Activated gamma-delta T cell treated with Interleukin-2 at 50 U/mL for 16 hours (primary cell): Measurements from ENCODE around the gene LHFPL6.

ENCODE experiments used
- DNase-seq: peaks from one replicate; pipeline ENCODE4 v3.0.0-alpha.2; 2020

LHFPL6 gene

GRCh38 chr13:39552246-39552645 is 50.7 kb downstream of the LHFPL6 start:
- DNase-seq, result no peak

DNA sequence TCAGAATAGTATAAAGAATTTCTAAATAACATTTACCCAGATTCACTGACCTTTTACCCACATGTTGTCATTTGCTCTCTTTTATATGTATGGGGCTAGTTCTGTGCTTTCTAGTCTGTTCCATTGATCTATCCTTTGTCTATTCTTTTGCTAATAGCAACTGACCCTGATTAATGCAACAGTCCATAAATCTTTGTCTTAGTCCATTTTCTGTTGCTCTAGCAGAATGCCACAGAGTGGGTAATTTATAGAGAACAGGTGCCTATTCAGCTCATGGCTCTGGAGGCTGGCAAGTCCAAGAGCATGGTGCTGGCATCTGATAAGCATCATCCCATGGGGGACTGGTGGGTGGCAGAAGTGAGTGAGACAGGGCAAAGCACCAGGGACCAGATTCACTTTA is 52.1 kb downstream of the LHFPL6 start:
- DNase-seq, result no peak

DNA sequence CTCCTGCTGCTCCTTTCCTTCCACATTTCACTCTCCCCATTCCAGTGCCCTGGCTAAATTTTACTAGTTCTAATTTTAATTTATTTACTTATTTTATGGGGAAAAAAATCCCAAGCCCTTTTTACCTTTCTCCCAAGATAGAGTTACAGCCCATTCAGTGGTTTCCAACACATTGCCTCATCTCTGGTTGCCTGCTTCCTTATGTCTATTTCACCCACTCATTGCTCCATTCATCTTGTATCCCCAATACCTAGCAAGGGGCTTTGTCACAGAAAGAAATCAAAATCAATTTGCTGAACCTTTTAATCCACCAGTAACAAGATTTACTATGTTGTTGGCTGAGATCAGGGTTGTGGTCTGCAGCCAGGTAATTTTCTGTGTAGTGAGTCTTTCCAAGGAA is 55.9 kb downstream of the LHFPL6 start:
- DNase-seq, result no peak

DNA sequence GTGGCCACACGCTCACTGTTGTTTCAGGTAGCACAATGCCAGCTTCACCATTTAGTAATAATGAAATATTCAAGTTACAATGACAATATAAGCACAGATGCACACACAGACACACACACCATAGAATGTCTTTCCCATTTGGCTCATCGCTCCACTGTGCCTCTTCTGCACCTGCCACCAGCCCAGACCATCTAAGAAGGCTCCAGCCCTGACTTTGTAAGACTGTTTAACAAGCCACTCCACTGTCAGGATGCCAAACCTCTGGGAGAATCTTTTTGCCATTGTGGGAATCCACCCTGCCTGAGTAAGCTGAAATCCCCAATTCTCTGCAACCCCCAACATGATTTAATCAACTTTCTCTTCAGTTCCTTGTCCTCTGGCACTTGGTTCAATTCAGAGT is 60.6 kb downstream of the LHFPL6 start:
- no peak for DNase-seq

DNA sequence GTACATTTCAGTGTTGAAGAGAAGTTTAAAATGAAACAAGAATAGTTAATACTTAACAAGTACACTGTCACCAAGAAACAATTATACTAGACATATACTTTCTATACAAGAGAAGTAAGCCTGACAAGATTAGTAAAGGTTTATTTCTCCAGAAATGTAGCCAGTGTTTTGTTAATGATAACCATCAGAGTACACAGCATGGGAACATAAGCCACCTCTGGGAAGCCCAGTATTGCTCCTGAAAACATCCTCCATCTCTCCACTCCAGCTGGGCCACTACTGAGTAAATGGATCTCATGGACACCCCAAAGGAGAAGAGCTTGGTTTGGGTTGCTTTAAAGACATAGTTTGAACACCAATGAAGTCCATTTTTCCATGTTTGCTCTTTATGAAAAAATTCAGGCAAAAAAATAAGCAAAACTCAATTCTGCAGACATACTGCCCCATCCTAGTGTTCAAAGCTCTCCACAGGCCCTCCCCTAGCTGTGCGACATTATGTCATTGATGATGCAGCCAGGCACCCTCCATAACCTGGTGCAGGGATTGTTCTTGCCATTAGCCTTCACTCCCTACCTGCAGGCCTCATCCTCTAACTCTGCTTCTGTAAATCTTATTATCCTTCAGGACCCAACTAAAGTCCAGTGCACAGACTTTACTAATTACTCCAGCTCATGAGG is 61.9 kb downstream of the LHFPL6 start:
- no peak for DNase-seq

DNA sequence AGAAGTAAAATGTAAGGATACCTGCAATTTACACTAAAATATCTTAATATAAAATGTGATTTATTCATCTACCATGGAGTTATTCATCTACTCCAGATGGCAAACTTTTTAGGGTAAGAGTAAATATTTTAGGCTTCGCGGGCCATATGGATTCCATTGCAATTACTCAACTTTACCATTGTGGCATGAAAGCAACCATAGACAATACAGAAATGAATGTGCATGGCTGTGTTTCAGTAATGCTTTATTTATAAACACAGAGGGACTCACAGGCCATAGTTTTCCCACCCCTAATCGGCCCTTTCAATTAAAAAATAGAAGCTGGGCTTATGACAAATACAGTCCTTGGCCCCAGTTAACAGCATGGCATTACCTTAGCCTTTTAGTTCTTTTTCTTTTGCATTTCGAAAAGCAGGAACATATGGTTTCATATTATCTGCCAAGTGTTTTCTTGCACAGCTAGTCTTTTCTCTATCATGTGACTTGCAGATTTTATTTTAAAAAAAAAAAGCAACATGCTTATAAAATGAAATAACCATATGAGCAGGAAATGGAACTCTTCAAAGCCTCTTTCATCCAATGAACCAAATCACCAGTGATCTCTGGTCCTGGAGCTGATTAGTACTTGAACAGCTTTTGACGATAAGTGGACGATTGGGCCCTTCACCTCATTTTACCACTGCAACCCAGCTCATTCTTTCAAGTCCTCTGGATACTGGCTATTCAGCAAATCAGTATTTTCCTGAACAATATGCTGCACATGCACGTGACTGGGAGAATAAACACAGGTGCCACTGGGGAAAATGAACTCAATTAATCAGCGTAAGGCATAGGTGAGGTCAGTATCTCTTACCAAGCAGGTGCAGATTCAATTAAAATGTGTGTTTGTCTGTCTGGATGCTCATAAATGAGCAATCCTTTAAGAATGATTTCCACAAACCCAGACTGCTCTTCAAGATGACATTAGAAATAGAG is 63.9 kb downstream of the LHFPL6 start:
- DNase-seq, result no peak

- no peak for DNase-seq
These were observed 66.1 kb downstream of the LHFPL6 start for GRCh38 chr13:39536906-39537305.

DNA sequence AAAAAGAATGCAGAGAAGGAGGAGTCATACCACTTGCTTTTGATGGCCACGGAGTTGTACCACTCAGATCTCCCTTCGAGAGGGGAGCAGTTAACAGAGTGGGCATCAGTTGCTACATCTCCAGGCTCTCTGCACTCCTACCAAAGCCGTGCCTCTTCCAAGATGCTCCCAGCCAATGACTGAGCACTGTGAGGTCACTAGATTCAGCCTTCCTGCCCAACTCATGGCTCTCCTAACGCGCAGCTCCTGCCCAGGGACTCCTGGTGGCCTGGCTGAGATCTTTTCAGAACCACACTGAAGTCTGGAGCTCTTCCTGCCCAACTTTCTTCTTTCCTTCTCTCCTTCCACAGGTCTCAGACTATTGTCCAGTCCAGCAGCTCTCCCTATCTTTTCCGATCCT is 66.7 kb downstream of the LHFPL6 start:
- no peak for DNase-seq

DNA sequence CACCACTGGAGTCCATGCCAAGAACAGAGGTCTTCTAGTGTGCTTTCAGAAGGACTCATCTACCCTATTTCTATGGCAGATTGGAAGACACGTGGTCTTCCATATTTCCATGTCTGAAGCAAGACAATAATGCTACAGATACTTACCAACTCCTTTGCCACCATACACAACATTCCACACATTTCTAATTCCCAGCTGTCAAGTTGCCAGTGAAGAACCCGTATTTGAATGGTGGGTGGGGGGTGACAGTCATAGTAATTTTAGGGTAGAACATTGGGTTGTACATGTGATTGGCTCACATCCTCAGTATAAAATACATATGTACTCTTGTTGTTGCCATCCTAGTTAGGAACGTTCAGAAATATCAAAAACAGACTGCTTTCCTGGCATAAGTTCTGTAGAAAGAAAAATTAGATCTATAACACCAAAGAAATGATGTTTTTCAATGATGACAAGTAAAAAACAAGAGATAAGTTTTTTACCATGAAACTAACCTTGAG is 69.3 kb downstream of the LHFPL6 start:
- no peak for DNase-seq

DNA sequence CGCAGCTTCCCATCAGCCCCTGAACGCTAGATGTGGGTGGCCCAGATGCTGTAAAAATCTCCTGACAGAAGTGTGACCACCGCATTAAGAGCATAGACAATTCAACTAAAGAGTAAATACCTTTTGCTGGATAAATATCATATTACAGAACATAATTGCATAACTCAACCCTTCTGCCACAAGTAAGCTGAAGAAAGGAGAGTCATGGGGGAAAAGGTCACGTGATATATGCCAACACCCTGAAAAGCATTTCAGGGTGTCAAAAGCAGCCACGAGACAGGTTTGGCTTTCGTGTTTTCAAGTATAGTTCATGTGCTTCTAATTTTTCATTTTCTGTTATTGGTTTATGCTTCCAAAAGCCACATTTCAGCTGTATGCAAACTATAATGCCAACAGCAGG is 71.3 kb downstream of the LHFPL6 start:
- DNase-seq, result no peak

DNA sequence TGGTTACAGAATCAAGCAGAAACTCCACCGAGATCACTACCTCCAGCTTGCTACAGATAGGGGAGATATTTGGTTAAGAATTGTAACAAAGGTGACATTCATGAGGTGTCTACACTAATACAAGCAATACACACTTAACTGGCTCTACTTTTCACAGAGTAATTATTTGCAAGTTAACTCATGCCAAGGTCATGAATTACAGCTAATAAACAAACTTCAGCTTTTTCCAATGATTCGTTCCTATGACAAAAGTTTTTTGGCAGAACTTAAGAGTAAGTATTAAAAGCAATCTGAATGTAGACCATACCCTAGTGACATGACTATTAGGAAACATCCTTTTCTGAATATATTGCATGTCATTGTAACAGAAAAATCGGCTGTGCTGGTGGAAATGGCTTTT is 72.1 kb downstream of the LHFPL6 start:
- DNase-seq, result no peak

- no peak for DNase-seq
These were observed 74.4 kb downstream of the LHFPL6 start for GRCh38 chr13:39528661-39528980.

DNA sequence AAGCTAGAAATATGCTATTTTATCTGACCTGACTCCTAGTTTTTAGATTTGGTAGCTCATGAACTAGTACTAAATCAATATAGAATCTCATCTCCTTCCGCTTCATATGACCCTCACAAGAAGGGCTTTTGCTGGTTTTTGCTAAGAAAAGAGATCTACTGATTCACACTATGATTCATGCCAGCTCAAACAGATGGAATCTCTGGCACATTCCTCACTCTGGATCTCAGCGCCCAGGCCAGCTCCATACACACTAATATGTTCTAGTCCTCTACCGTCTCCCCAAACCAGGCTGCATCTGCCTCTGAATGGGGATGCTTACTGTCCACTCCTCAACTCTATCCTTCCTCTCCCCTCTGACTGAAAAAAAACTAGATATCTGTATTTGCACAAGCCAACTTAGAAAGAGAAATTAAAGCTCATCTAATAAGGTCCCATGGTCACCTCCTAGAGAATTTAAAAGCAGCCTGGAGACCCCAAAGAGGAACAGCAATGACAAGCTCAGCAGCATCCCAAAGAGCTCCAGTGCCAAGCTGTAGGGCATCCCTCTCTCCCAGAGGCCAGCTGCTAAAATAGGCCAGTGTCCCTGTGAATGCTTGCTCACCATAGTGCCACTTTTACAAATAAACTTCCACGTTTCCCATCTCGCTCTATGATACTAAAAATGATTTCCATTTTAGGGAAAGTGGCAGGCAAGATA is 74.9 kb downstream of the LHFPL6 start:
- DNase-seq, result no peak

GRCh38 chr13:39527301-39527700 is 75.7 kb downstream of the LHFPL6 start:
- no peak for DNase-seq

GRCh38 chr13:39526499-39526898 is 76.5 kb downstream of the LHFPL6 start:
- DNase-seq, result no peak

GRCh38 chr13:39525506-39525905 is 77.5 kb downstream of the LHFPL6 start:
- no peak for DNase-seq

DNA sequence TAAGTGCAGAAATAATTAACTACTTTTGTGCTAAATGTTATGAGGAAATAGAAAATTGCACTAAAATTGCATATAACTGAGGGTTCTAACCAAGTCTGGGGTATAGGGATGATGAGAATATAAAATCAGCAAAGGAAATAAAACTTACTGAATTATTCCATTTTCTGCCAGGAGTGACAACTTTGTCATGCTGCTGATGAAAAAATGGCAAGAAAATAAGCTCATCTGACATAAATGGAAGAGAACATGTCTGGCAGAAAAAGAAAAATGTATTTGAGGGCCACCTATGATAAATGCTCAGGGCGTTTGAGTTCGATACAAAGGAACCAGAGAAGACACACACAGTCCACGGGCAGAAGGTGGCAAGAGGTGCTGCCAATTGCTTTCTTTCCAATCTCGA is 78.2 kb downstream of the LHFPL6 start:
- DNase-seq, result no peak

- DNase-seq, result no peak
These were observed 80.7 kb downstream of the LHFPL6 start for GRCh38 chr13:39522329-39522728.

GRCh38 chr13:39521701-39522100 is 81.3 kb downstream of the LHFPL6 start:
- DNase-seq, result no peak

DNA sequence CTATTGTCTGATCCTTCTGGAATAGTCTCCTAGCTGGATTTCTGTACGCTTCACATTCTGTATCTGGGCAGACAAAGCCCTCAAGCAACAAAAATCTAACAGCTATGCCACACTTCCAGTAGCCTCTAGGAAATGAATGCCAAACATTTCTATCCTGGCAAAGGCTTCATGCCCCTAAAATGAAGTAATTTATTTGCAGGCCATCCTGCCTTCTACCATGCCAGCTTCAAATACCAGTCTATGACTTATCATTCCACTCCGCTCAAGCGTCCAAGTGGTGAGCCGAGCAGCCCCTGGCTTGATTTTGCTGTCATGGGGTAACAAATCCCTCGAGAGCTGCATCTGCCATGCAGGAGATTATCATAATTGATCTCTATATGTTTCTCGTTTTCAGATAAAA is 86.9 kb downstream of the LHFPL6 start:
- no peak for DNase-seq

DNA sequence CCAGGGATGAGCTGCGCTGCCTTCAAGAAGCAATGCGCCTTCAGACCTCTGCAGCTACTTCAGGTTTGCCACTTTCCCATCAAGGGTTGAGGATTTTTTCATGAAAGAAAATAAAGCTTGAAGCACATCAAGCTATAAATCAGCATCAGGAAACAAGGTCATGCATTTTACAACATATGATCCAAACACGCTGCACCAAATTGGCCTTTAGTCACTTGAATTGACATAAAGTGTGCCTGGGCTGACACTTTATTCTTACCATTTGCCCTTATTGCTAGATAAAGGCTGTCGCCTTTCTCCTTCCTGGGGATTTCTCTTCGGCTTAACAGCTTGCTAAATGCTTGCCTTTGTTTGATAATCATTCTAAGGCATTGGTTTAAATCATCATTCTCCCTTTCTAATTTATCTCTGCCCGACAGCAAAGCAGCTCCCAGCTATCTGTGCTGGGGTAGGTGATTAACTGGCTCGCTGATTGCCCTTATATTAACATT is 87.7 kb downstream of the LHFPL6 start:
- no peak for DNase-seq

- no peak for DNase-seq
These were observed 90.3 kb downstream of the LHFPL6 start for GRCh38 chr13:39512687-39513086.

- no peak for DNase-seq
These were observed 92.7 kb downstream of the LHFPL6 start for GRCh38 chr13:39510316-39510695.
